ENCODE data around the gene UGT2B15.
A peak's percentile ranks its signal among the peaks of the same experiment; 100 is the strongest.
"Not testable (repeated sequence)": the region's sequence is repeated elsewhere in the genome, so short reads cannot be mapped to it uniquely, and the experiment has no call there.

Gene UGT2B15

GRCh38 chr4:68667551-68667950 is 2.9 kb downstream of the UGT2B15 start:
- not testable (repeated sequence) for H3K27ac Mint-ChIP-seq, H3K4me1 Mint-ChIP-seq, H3K36me3 Mint-ChIP-seq, H3K9me3 Mint-ChIP-seq, H3K27me3 Mint-ChIP-seq, H3K4me3 Mint-ChIP-seq

- H3K4me1 Mint-ChIP-seq, H3K9me3 Mint-ChIP-seq, H3K36me3 Mint-ChIP-seq, H3K27me3 Mint-ChIP-seq, H3K4me3 Mint-ChIP-seq, H3K27ac Mint-ChIP-seq: not testable (repeated sequence)
Measured at GRCh38 chr4:68664721-68665120, 5.7 kb downstream of the UGT2B15 start.

GRCh38 chr4:68662836-68663574 is 7.4 kb downstream of the UGT2B15 start:
- H3K9me3 Mint-ChIP-seq, H3K27ac Mint-ChIP-seq, H3K36me3 Mint-ChIP-seq, H3K4me1 Mint-ChIP-seq, H3K4me3 Mint-ChIP-seq, H3K27me3 Mint-ChIP-seq: not testable (repeated sequence)

- H3K27me3 Mint-ChIP-seq = no peaks in the 10 kb centered on the region
- H3K36me3 Mint-ChIP-seq = no peaks in the 10 kb centered on the region
- H3K4me1 Mint-ChIP-seq = peaks cover 3% of the 10 kb centered on the region
- no peak overlapping the region for H3K27ac Mint-ChIP-seq
- no peaks in the 10 kb centered on the region for H3K9me3 Mint-ChIP-seq
- no peak overlapping the region for H3K4me3 Mint-ChIP-seq
Measured at GRCh38 chr4:68658672-68659071, 11.8 kb downstream of the UGT2B15 start.

GRCh38 chr4:68657022-68657594 is 13.3 kb downstream of the UGT2B15 start:
- H3K36me3 Mint-ChIP-seq, H3K4me3 Mint-ChIP-seq, H3K27ac Mint-ChIP-seq, H3K4me1 Mint-ChIP-seq, H3K27me3 Mint-ChIP-seq, H3K9me3 Mint-ChIP-seq: not testable (repeated sequence)

- H3K4me1 Mint-ChIP-seq, H3K36me3 Mint-ChIP-seq, H3K27me3 Mint-ChIP-seq, H3K4me3 Mint-ChIP-seq, H3K9me3 Mint-ChIP-seq: not testable (repeated sequence)
- peak overlapping the region; percentile 65 for H3K27ac Mint-ChIP-seq
Measured at GRCh38 chr4:68656445-68656973, 13.9 kb downstream of the UGT2B15 start.

GRCh38 chr4:68655764-68656444 is 14.5 kb downstream of the UGT2B15 start:
- no peaks in the 10 kb centered on the region for H3K9me3 Mint-ChIP-seq
- peaks cover 5% of the 10 kb centered on the region for H3K27me3 Mint-ChIP-seq
- no peaks in the 10 kb centered on the region for H3K36me3 Mint-ChIP-seq
- no peaks in the 10 kb centered on the region for H3K4me1 Mint-ChIP-seq
- no peak overlapping the region for H3K27ac Mint-ChIP-seq
- no peak overlapping the region for H3K4me3 Mint-ChIP-seq

- Mint-ChIP-seq H3K27me3 (peaks cover 5% of the 10 kb centered on the region), H3K27ac (no peak overlapping the region), H3K36me3 (no peaks in the 10 kb centered on the region), H3K4me3 (no peak overlapping the region), H3K4me1 (no peaks in the 10 kb centered on the region), H3K9me3 (no peaks in the 10 kb centered on the region)
Measured at GRCh38 chr4:68654946-68655721, 15.3 kb downstream of the UGT2B15 start.

GRCh38 chr4:68651932-68652331 is 18.5 kb downstream of the UGT2B15 start:
- Mint-ChIP-seq H3K27me3 (peaks cover 5% of the 10 kb centered on the region), H3K9me3 (no peaks in the 10 kb centered on the region), H3K4me3 (no peak overlapping the region), H3K4me1 (no peaks in the 10 kb centered on the region), H3K27ac (no peak overlapping the region), H3K36me3 (no peaks in the 10 kb centered on the region)

GRCh38 chr4:68630371-68630770 is 40.1 kb downstream of the UGT2B15 start:
- no peaks in the 10 kb centered on the region for H3K9me3 Mint-ChIP-seq
- no peaks in the 10 kb centered on the region for H3K27me3 Mint-ChIP-seq
- H3K4me3 Mint-ChIP-seq = no peak overlapping the region
- H3K27ac Mint-ChIP-seq = no peak overlapping the region
- H3K4me1 Mint-ChIP-seq = no peaks in the 10 kb centered on the region
- H3K36me3 Mint-ChIP-seq = no peaks in the 10 kb centered on the region

GRCh38 chr4:68622731-68623130 is 47.7 kb downstream of the UGT2B15 start:
- not testable (repeated sequence) for H3K27ac Mint-ChIP-seq, H3K36me3 Mint-ChIP-seq, H3K9me3 Mint-ChIP-seq, H3K4me1 Mint-ChIP-seq, H3K4me3 Mint-ChIP-seq, H3K27me3 Mint-ChIP-seq

- no peaks in the 10 kb centered on the region for H3K36me3 Mint-ChIP-seq
- no peaks in the 10 kb centered on the region for H3K4me1 Mint-ChIP-seq
- H3K4me3 Mint-ChIP-seq = no peak overlapping the region
Measured at GRCh38 chr4:68617003-68617698, 53.3 kb downstream of the UGT2B15 start.

GRCh38 chr4:68615699-68616422 is 54.6 kb downstream of the UGT2B15 start:
- Mint-ChIP-seq H3K27me3 (no peaks in the 10 kb centered on the region), H3K9me3 (no peaks in the 10 kb centered on the region), H3K4me3 (no peak overlapping the region), H3K36me3 (no peaks in the 10 kb centered on the region), H3K27ac (no peak overlapping the region), H3K4me1 (no peaks in the 10 kb centered on the region)

More at GRCh38 chr4:68617003-68617698, 53.3 kb downstream of the UGT2B15 start:
- Mint-ChIP-seq H3K27ac (no peak overlapping the region), H3K9me3 (no peaks in the 10 kb centered on the region), H3K27me3 (no peaks in the 10 kb centered on the region)

GRCh38 chr4:68613752-68614151 is 56.7 kb downstream of the UGT2B15 start:
- H3K4me1 Mint-ChIP-seq = no peaks in the 10 kb centered on the region
- no peaks in the 10 kb centered on the region for H3K36me3 Mint-ChIP-seq
- no peaks in the 10 kb centered on the region for H3K27me3 Mint-ChIP-seq
- H3K9me3 Mint-ChIP-seq = no peaks in the 10 kb centered on the region
- H3K27ac Mint-ChIP-seq = no peak overlapping the region
- no peak overlapping the region for H3K4me3 Mint-ChIP-seq

GRCh38 chr4:68606240-68606639 is 64.2 kb downstream of the UGT2B15 start:
- no peak overlapping the region for H3K27ac Mint-ChIP-seq
- H3K36me3 Mint-ChIP-seq = no peaks in the 10 kb centered on the region
- H3K4me3 Mint-ChIP-seq = no peak overlapping the region
- H3K27me3 Mint-ChIP-seq = no peaks in the 10 kb centered on the region
- no peaks in the 10 kb centered on the region for H3K4me1 Mint-ChIP-seq
- no peaks in the 10 kb centered on the region for H3K9me3 Mint-ChIP-seq

All from activated naive CD4-positive, alpha-beta T cell treated with anti-CD3 and anti-CD28 coated beads, Interleukin-2, amount 50 U/mL, for 24 hours (primary cell).